ENCODE measurements around the gene XRCC6. TPM values are rescaled to one million over a fixed set of nuclear protein-coding genes. Genes with fewer than 3 reads are reported as not detected.

The XRCC6 gene
- polyA plus RNA-seq, 1 experiment = 149 TPM

- Histone ChIP-seq H3K27me3 (ENCODE audit: control insufficient read depth, insufficient read depth, low read length) (no peaks in the 10 kb centered on the region), H3K4me3 (ENCODE audit: low read depth, low read length) (no peak overlapping the region), H3K9me3 (ENCODE audit: control insufficient read depth, insufficient read depth, low read length) (no peaks in the 10 kb centered on the region; the same call in 1 of the 2 replicates), H3K27ac (ENCODE audit: low read depth, low read length) (no peak overlapping the region)
- ChIA-PET CTCF (no interaction called here), POLR2A (interaction anchor here (0.5 to 1.7 kb wide), 3 partner anchors 14 to 127 kb away, joined by 3 to 8 read pairs (median 5); partner anchors contain the start of gene PMM1)
- DNase-seq (ENCODE audit: low read depth, low spot score) = no peak
- TF ChIP-seq, protein P1, sequence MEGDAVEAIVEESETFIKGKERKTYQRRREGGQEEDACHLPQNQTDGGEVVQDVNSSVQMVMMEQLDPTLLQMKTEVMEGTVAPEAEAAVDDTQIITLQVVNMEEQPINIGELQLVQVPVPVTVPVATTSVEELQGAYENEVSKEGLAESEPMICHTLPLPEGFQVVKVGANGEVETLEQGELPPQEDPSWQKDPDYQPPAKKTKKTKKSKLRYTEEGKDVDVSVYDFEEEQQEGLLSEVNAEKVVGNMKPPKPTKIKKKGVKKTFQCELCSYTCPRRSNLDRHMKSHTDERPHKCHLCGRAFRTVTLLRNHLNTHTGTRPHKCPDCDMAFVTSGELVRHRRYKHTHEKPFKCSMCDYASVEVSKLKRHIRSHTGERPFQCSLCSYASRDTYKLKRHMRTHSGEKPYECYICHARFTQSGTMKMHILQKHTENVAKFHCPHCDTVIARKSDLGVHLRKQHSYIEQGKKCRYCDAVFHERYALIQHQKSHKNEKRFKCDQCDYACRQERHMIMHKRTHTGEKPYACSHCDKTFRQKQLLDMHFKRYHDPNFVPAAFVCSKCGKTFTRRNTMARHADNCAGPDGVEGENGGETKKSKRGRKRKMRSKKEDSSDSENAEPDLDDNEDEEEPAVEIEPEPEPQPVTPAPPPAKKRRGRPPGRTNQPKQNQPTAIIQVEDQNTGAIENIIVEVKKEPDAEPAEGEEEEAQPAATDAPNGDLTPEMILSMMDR (IDR thresholded peaks at IDR 0.05; ENCODE audit: low read depth, low read length) = no peak
Observed at GRCh38 chr22:41575533-41575932, 45.6 kb upstream of the XRCC6 start.

GRCh38 chr22:41576877-41577276, 44.2 kb upstream of the XRCC6 start:
- no peak overlapping the region for H3K27ac ChIP-seq (ENCODE audit: low read depth, low read length)
- no peak for DNase-seq (ENCODE audit: low read depth, low spot score)
- no peaks in the 10 kb centered on the region; the same call in 1 of the 2 replicates for H3K9me3 ChIP-seq (ENCODE audit: control insufficient read depth, insufficient read depth, low read length)
- H3K4me3 ChIP-seq (ENCODE audit: low read depth, low read length) = no peak overlapping the region
- no peaks in the 10 kb centered on the region for H3K27me3 ChIP-seq (ENCODE audit: control insufficient read depth, insufficient read depth, low read length)
- CTCF ChIA-PET = interaction anchor here (1.0 to 1.3 kb wide), 2 partner anchors 14 to 20 kb away, joined by 3 to 4 read pairs; no protein-coding TSS in a partner anchor
- TF ChIP-seq, protein P1 (IDR thresholded peaks at IDR 0.05; ENCODE audit: low read depth, low read length) = peak; percentile 66
- POLR2A ChIA-PET = interaction anchor here (2.1 kb wide), 1 partner anchor 13 kb away, joined by 15 read pairs; the partner anchor contains the start of gene PMM1

GRCh38 chr22:41578114-41578513, 43.0 kb upstream of the XRCC6 start:
- Histone ChIP-seq H3K9me3 (ENCODE audit: control insufficient read depth, insufficient read depth, low read length) (no peaks in the 10 kb centered on the region; the same call in 1 of the 2 replicates), H3K4me3 (ENCODE audit: low read depth, low read length) (no peak overlapping the region), H3K27ac (ENCODE audit: low read depth, low read length) (no peak overlapping the region), H3K27me3 (ENCODE audit: control insufficient read depth, insufficient read depth, low read length) (no peaks in the 10 kb centered on the region)
- DNase-seq (ENCODE audit: low read depth, low spot score) = no peak
- TF ChIP-seq, protein P1 (IDR thresholded peaks at IDR 0.05; ENCODE audit: low read depth, low read length) = no peak
- CTCF ChIA-PET = no interaction called here
- POLR2A ChIA-PET = interaction anchor here (0.9 to 2.1 kb wide), 2 partner anchors 11 to 12 kb away, joined by 3 to 15 read pairs; partner anchors contain the start of gene PMM1

GRCh38 chr22:41578818-41579217, 42.3 kb upstream of the XRCC6 start:
- H3K4me3 ChIP-seq (ENCODE audit: low read depth, low read length) = no peak overlapping the region
- no peaks in the 10 kb centered on the region for H3K27me3 ChIP-seq (ENCODE audit: control insufficient read depth, insufficient read depth, low read length)
- TF ChIP-seq, protein P1 (IDR thresholded peaks at IDR 0.05; ENCODE audit: low read depth, low read length) = no peak
- POLR2A ChIA-PET = interaction anchor here (0.9 kb wide), 1 partner anchor 11 kb away, joined by 3 read pairs; the partner anchor contains the start of gene PMM1
- no peak for DNase-seq (ENCODE audit: low read depth, low spot score)
- H3K27ac ChIP-seq (ENCODE audit: low read depth, low read length) = no peak overlapping the region
- CTCF ChIA-PET = no interaction called here
- H3K9me3 ChIP-seq (ENCODE audit: control insufficient read depth, insufficient read depth, low read length) = no peaks in the 10 kb centered on the region; the same call in 1 of the 2 replicates

DNA sequence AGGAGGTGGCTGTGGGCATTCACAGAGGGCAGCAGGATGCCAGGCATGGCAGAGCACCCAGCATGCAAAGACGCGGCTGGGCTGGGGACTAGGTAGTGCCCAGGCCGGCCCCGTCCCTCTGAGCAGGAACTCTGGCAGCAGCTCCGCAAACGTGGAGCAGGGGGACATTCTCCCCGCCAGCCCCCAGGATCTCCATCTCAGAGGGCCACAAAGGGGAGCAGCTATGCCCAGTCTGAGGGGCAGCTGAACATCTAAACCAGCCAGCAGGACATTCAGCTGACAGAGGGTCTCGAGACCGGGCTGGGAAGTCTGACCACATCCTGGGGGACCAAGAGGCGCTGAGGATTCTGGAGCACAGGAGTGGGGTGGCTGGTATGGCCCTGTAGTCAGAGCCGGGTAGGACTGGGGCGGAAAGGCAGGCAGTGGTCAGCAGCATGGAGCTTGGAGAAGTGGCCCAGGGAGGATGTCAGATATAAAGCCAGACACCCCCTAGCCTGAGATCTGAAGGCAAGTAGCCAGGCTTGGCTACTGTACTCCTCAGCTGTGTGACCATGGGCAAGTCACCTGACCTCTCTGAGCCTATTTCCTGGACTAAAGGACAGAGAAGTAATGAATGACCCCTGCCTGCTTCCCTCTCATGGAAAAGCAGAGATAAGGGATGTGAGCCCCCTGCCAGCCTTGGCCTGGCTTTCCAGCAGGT, 41.6 kb upstream of the XRCC6 start:
- POLR2A ChIA-PET = interaction anchor here (0.8 to 0.9 kb wide), 2 partner anchors 10 kb away, joined by 3 read pairs; partner anchors contain the start of gene PMM1
- CTCF ChIA-PET = no interaction called here
- Histone ChIP-seq H3K9me3 (ENCODE audit: control insufficient read depth, insufficient read depth, low read length) (no peaks in the 10 kb centered on the region; the same call in 1 of the 2 replicates), H3K27ac (ENCODE audit: low read depth, low read length) (peak overlapping the region; percentile 31), H3K4me3 (ENCODE audit: low read depth, low read length) (no peak overlapping the region), H3K27me3 (ENCODE audit: control insufficient read depth, insufficient read depth, low read length) (no peaks in the 10 kb centered on the region)
- TF ChIP-seq, protein P1 (IDR thresholded peaks at IDR 0.05; ENCODE audit: low read depth, low read length) = no peak
- no peak for DNase-seq (ENCODE audit: low read depth, low spot score)
